Large intestine (tissue), 12 donors: ENCODE data around the gene C1orf141. TPM values are rescaled to one million over a fixed set of nuclear protein-coding genes. Genes with fewer than 3 reads are reported as not detected.
A peak's percentile ranks its signal among the peaks of the same experiment; 100 is the strongest.

Source experiments
- DNase-seq, 2 donors: peaks; one replicate each; pipeline versions ENCODE4 v3.0.0 to v3.0.0-alpha.2; 2013
- H3K27ac ChIP-seq: one replicate; pipeline ENCODE4 v1.5.1; 2013; ENCODE audit warnings: low read length
- H3K27me3 ChIP-seq: 2 replicates; pipeline ENCODE4 v1.6.1; 2013; ENCODE audit warnings: low read length; ENCODE audit not compliant: control insufficient read depth, insufficient read depth
- H3K36me3 ChIP-seq: 2 replicates; pipeline ENCODE4 v1.6.1; 2013; ENCODE audit warnings: low read length; ENCODE audit not compliant: control insufficient read depth, insufficient read depth
- H3K4me1 ChIP-seq: one replicate; pipeline ENCODE4 v1.6.1; 2013; ENCODE audit warnings: low read length; ENCODE audit not compliant: control insufficient read depth, insufficient read depth
- H3K4me3 ChIP-seq: one replicate; pipeline ENCODE4 v1.5.1; 2013; ENCODE audit warnings: low read length
- H3K9me3 ChIP-seq: one replicate; pipeline ENCODE4 v1.6.1; 2013; ENCODE audit warnings: mild to moderate bottlenecking, low read depth, low read length, moderate library complexity; ENCODE audit not compliant: control insufficient read depth
- WGBS: methylation state at CpG from one replicate; pipeline ENCODE4 v1.1.5; 2013; ENCODE audit warnings: low lambda C conversion rate; ENCODE audit not compliant: insufficient coverage; 5-methylcytosine and 5-hydroxymethylcytosine counted together
- long read RNA-seq, 11 donors: transcript quantifications; one replicate each; lab custom pipeline, GENCODE V29; 2026
- polyA plus RNA-seq: library from polyadenylated mRNA; unstranded; fragments of 120-200 nt; gene quantifications from one replicate; pipeline ENCODE4 v1.2.1, GENCODE V29; 2013

The C1orf141 gene
- polyA plus RNA-seq = 0.22 TPM
- long read RNA-seq, donor 1 = 0 reads
- long read RNA-seq, donor 2 = 0 reads
- long read RNA-seq, donor 3 = 0 reads
- long read RNA-seq, donor 4 = 0 reads
- long read RNA-seq, donor 5 = 0 reads
- long read RNA-seq, donor 6 = 0 reads
- long read RNA-seq, donor 7 = 0 reads
- long read RNA-seq, donor 8 = 0 reads
- long read RNA-seq, donor 9 = 0 reads
- long read RNA-seq, donor 10 = 0 reads
- long read RNA-seq, donor 11 = 0 reads

DNA sequence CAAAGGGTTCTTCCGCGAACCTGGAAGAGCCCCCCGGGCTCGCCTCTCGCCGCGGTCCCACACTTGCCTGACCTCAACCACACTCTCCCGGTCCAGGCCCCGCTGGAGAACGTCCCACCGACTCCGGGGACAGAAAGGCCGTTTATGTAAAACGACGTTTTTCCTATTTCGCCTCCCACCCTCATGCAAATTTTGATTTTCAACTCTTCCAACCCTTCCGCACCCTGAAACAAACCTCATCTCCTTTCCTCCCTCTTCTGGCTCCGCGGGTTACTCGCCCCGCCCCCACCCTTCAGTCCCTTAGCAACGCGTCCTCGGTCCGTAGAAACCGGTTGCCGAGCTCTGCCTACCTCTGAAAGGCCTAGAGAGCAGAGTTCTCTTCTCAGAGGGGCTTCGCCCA lies at the start of gene C1orf141:
Gene C1orf141 (minus strand): TSS at position 276 of the 400 bp plus-strand sequence. CDS start 7,730 bp downstream, outside the sequence.
- Histone ChIP-seq H3K9me3 (no peaks in the 10 kb centered on the region), H3K27me3 (no peaks in the 10 kb centered on the region), H3K36me3 (no peaks in the 10 kb centered on the region), H3K27ac (no peak within 1 kb of the TSS), H3K4me3 (peak within 1 kb of the TSS; percentile 19), H3K4me1 (peaks cover 39% of the 10 kb centered on the region)
- peak in 1 of 2 donors; percentile 31 for DNase-seq
- 45% methylated on average over 10 of the region's 28 CpGs for WGBS

DNA sequence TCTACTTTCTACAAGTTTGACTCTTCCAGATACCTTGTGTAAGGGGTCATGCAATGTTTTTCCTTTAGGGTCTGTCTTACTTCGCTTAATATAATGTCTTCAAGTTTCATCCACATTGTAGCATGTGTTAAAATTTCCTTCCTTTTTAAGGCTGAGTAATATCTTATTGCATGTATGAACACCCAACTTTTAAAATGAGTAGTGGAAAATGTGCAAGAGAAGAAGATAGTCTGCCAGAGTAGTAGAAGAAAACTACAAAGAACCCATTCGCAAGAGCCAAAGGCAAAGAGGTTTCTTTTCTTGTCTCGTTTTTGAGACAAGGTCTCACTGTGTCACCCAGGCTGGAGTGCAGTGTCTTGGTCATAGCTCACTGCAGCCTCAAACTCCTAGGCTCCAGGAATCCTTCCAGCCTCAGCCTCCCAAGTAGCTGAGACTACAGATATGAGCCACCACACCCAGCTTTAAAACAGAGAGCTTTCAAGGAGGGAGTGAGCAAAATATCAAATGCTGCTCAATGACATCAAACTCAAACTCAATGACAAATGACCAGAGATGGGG lies 40.8 kb upstream of the C1orf141 start:
- DNase-seq = no peak
- H3K4me1 ChIP-seq = no peaks in the 10 kb centered on the region
- H3K27me3 ChIP-seq = no peaks in the 10 kb centered on the region
- WGBS = no CpG with 5 or more reads among the region's 3 CpGs
- H3K36me3 ChIP-seq = no peaks in the 10 kb centered on the region
- H3K4me3 ChIP-seq = no peak overlapping the region
- no peak overlapping the region for H3K27ac ChIP-seq
- H3K9me3 ChIP-seq = no peaks in the 10 kb centered on the region

DNA sequence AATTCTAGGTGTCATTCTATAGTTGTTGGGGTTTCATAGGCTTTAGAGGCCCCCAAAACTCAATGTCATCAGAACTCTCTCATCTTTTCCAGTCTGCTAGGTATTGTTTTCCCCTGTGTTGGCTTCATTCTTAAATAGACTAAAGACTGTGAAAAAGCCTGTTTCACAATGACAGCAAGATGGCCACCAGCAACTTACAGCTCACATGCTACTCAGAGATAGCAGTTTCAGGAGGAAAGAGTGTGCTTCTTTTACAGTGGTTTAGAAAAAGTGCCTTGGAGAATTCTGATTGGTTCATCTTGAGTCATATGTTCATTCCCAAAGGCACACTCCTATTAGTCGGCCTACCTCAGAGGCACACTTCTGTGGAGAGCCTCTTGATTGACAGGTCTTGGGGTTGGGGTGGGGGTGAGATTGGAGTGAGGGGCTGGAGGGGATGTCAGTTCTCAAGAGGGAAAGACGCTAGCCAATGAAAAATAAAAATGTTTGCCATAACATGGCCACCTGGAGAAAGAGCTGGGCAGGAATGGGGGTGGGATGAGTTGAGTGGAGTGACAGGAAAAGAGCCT lies 40.0 kb upstream of the C1orf141 start:
- Histone ChIP-seq H3K4me3 (no peak overlapping the region), H3K27ac (no peak overlapping the region), H3K36me3 (no peaks in the 10 kb centered on the region), H3K9me3 (no peaks in the 10 kb centered on the region), H3K27me3 (no peaks in the 10 kb centered on the region), H3K4me1 (no peaks in the 10 kb centered on the region)
- WGBS = no CpG with 5 or more reads among the region's 2 CpGs
- DNase-seq = no peak

- no peaks in the 10 kb centered on the region for H3K36me3 ChIP-seq
- no peak for DNase-seq
- H3K27ac ChIP-seq = no peak overlapping the region
- no peaks in the 10 kb centered on the region for H3K27me3 ChIP-seq
- no peaks in the 10 kb centered on the region for H3K4me1 ChIP-seq
- no peaks in the 10 kb centered on the region for H3K9me3 ChIP-seq
- no peak overlapping the region for H3K4me3 ChIP-seq
Measured at GRCh38 chr1:67173988-67174387, 39.2 kb upstream of the C1orf141 start.

DNA sequence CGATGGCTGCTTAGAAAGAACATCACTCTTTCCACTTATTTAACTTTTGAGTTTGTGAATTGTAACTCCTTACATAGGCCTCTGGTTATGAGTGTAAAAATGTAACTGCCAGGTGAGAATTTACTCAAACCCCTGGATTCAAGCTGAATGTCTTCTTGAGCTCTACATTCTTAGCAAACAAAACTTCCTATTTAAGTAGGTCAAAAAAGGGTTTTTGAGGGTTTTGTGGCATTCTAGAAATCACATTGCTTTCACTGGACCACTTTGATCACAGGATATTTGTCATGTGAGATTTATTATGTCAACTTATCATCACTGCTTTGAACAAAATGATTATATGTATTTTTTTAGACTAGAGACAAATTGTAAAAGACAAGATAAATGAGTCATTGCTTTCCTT lies 37.2 kb upstream of the C1orf141 start:
- WGBS = no CpG with 5 or more reads among the region's 1 CpG
- Histone ChIP-seq H3K9me3 (no peaks in the 10 kb centered on the region), H3K4me3 (no peak overlapping the region), H3K27ac (no peak overlapping the region), H3K36me3 (no peaks in the 10 kb centered on the region), H3K27me3 (no peaks in the 10 kb centered on the region), H3K4me1 (no peaks in the 10 kb centered on the region)
- DNase-seq = no peak

GRCh38 chr1:67171574-67171955 lies 36.8 kb upstream of the C1orf141 start:
- no peaks in the 10 kb centered on the region for H3K4me1 ChIP-seq
- H3K27ac ChIP-seq = no peak overlapping the region
- H3K4me3 ChIP-seq = no peak overlapping the region
- H3K27me3 ChIP-seq = no peaks in the 10 kb centered on the region
- DNase-seq = no peak
- no CpG with 5 or more reads among the region's 2 CpGs for WGBS
- no peaks in the 10 kb centered on the region for H3K9me3 ChIP-seq
- H3K36me3 ChIP-seq = no peaks in the 10 kb centered on the region

GRCh38 chr1:67170751-67171573 lies 36.2 kb upstream of the C1orf141 start:
- Histone ChIP-seq H3K27me3 (no peaks in the 10 kb centered on the region), H3K27ac (no peak overlapping the region), H3K36me3 (no peaks in the 10 kb centered on the region), H3K4me1 (no peaks in the 10 kb centered on the region), H3K4me3 (no peak overlapping the region), H3K9me3 (no peaks in the 10 kb centered on the region)
- no peak for DNase-seq
- WGBS = no CpG with 5 or more reads among the region's 2 CpGs

DNA sequence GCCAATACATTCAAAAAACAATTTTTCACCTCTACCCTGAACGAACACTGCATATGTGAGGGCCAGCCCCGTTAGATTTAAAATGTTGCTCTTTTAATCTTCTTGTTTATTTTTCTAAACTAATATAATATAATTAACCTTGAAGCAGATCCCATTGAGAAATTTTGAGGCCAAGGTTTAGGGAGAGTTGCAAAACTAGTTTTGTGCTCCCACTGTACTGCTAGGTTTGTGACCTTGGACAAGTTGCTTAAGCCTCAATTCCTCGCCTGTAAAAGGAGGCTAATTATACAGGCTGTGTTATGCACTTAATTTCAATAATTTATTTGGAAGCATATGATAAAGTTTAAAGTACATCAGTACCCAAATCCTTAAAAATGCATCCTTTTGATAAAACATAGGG lies 35.2 kb upstream of the C1orf141 start:
- H3K36me3 ChIP-seq = no peaks in the 10 kb centered on the region
- H3K4me1 ChIP-seq = no peaks in the 10 kb centered on the region
- no peak overlapping the region for H3K27ac ChIP-seq
- 34% methylated on average over 2 of the region's 3 CpGs for WGBS
- H3K27me3 ChIP-seq = no peaks in the 10 kb centered on the region
- no peak overlapping the region for H3K4me3 ChIP-seq
- H3K9me3 ChIP-seq = no peaks in the 10 kb centered on the region
- DNase-seq = peak in 1 of 2 donors; percentile 43

DNA sequence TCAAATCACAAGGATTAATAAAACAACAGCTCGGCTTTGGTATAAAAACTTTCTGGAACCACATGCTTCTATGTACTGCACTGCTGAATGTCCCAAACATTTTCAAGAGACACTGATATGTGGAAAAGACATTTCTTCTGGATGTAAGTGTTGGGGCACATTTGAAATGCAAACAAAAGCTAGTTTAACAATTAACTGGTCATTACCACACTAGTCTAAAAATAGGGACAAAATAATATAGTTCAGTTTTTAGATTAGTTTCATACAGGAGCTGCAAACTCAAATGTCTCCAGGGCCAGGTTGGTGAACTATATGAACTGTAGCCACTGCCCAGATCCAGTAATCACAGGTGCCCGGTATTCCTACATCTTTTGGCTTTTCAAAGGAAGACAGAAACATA lies 34.7 kb upstream of the C1orf141 start:
- no peaks in the 10 kb centered on the region for H3K36me3 ChIP-seq
- 60% methylated on average over 1 of the region's 2 CpGs for WGBS
- H3K4me3 ChIP-seq = no peak overlapping the region

DNA sequence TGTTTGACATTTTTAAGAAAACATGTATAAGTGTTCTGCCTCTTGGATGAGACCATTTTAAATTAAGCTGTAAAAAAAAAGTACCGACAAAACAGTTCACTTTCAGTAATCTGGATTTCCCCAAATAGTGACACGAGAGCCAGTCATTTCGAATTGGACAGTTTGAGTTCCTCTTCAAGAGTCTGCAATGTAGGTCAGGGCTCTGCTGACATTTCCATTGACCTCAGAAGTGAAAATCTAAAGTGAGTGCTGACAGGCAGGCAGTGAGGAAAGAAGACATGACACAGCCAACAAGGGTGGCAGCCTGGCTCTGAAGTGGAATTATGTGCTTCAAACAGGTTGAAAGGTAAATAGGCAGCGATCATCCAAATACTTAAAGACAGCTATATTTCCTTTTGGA lies 31.4 kb upstream of the C1orf141 start, which contains the start of gene IL23R:
Gene IL23R (plus strand): TSS at position 259 of the 400 bp plus-strand sequence. CDS start 1,667 bp downstream, outside the sequence.
- DNase-seq = peak in 1 of 2 donors; percentile 14
- Histone ChIP-seq H3K27ac (no peak within 1 kb of the TSS), H3K9me3 (no peaks in the 10 kb centered on the region), H3K4me1 (no peaks in the 10 kb centered on the region), H3K27me3 (no peaks in the 10 kb centered on the region), H3K4me3 (no peak within 1 kb of the TSS), H3K36me3 (no peaks in the 10 kb centered on the region)
- WGBS = 82% methylated on average over 3 of the region's 4 CpGs

More for the DNA sequence above, 34.7 kb upstream of the C1orf141 start:
- no peak for DNase-seq
- Histone ChIP-seq H3K27ac (no peak overlapping the region), H3K4me1 (no peaks in the 10 kb centered on the region), H3K9me3 (no peaks in the 10 kb centered on the region), H3K27me3 (no peaks in the 10 kb centered on the region)
